CD4-positive, alpha-beta T cell treated with Interleukin-6 at 100 ng/mL for 8 hours (primary cell): ENCODE results near the gene TRIOBP.

Source experiments
- DNase-seq: peaks from one replicate; pipeline ENCODE4 v3.0.0-alpha.2; 2020; ENCODE audit warnings: mixed read lengths, low spot score

TRIOBP gene

DNA sequence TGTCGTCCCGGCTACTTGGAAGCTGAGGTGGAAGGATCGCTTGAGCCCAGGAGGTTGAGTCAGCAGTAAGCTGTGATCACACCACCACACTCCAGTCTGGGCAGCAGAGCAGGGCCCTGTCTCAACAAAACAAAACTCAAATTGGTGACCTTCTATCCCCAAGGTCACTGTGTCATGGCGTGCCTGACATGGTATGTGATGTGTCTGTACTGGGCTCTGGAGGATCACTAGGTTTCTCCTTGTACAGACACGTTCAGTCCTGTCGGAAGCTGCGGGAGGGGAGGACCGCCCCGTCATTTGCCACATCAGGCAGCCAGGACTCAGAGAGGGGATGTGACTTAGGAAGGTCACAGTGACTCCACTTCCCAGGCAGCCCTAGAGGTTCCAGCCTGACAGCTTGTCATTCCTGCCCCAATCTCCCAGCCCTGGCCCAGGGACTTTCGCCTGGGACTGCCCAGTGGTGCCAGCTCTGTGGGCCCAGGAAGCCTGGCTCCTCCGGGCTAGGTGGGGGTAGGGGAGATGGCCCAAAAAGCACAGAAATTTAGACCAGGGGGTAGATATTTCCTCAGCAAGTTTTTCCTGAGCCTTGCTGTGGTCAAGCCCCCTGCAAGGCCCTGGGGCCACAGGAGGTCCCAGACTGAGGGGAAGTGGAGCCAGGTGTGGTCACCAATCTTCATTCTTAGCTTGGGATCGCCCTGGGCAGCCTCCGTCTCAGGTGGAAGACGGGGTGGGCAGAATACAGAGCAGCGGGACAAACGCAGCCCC, 53.2 kb downstream of the TRIOBP start:
- no peak for DNase-seq

DNA sequence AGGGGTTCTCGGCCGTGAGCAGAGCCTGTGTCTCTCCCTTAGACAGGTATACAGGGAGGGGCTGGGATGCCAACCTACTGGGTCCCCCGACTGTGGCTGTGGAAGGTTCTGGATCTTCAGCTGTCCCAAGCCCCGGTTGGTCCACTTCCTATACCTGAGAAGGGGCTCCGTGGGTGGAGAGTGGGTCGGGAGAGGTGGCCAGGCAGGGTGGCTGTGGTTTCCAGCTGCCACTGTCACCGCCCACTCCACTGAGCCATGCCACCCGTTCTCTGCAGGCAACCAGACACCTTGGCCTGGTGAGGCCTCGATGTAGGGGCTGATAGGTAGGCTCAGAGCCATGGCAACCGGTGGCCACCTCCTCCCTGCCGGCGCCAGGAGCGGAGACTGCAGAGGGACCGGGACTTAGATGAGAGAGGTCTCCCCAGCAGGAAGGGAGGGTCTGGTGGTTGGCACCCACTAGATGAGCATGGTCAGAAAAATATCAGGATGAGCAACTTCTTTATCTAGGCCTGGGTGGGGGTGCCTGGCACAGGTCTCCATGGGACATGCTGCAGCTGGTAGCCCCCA, 53.8 kb downstream of the TRIOBP start:
- no peak for DNase-seq

DNA sequence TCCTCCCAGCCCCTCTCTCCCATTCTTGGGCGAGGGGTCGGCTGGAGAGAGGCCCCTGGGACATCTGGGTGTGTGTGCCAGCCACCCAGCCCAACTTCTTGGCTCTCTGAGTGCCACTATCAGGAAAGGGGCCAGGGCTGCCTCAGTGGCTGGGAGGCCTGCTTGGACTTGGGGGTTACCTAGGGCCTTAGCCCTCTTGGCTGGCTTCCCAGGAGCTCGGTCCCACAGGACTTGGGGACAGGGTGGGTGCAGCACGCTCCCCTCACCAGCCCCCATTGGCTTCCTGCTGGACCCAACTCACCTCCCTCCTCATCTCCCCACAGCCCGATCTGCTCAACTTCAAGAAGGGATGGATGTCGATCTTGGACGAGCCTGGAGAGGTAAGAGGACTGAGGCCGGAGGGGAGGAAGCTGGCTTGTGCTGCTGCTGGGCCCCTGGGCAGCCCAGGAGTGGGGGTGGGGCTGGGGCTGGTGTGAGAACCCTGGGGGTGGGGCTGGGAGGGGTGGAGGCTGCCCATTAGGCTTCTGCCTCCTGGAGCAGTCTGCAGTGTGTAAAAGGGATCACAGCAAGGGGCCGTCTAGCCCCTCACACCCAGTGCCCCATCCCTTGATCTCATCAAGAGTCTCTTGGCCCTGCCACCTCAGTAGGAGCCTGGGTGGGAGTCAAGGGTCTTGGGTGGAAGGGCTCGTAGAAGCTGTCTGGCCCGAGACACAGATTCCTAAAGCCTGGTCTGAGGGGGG, 54.8 kb downstream of the TRIOBP start:
- no peak for DNase-seq

DNA sequence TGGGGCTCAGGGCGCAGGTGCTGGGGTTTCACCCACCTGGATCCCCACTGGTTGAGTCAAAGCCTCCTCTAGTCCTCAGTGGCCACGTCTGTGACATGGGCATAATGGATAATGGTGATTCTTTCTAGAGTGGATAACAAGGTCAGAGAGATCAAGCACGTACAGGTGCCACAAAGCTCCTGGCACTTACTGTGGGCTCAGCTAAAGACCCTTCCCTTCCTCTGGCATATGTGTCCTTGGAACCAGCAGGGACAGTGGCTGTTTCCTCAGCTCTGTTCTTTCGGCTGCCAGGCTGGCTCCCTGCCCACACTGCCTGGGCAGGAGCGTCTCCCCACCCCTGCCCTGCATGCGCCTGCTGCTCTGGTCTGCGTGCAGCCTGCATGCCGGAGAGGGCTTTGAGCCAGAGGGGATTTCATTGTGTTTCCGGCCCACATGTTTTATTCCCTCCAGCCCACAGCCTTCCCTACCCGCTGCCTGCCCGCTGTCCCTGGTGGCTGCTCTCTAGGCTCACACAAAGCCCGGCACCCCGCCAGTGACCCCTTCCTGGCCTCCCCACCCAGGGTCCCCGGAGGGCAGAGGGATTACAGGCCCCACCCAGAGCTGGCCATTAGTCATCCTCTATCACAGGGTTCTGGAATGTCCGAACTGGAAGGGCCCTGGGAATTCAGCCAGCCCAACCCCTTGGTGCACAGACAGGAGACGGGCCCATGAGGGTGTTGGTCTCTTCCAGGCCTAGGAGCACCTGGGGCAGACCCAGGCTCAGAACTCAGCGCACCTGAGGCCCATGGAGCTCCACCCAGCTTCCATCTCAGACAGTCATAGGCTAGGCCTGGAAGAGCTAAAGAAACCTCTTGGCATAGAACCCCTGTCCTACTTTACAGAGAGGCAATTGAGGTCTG, 55.6 kb downstream of the TRIOBP start:
- no peak for DNase-seq

DNA sequence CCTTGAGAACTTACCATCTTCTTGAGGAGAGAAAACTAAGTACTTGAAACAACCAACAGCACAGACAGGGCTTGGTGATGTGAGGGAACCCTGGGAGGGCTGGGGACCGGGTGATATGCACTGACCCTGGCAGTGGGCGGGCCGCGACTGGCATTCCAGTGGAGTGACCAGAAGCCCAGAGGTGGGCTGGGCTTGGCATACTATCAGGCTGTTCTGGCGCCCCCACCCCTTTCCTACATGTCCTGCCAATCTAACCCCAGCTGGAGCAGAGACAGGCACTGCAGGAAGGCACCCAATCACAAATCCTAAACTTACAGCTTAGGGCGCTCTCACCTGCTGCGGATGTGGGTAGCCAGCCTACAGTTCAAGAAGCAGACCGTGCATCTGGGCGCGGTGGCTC, 56.9 kb downstream of the TRIOBP start:
- no peak for DNase-seq

DNA sequence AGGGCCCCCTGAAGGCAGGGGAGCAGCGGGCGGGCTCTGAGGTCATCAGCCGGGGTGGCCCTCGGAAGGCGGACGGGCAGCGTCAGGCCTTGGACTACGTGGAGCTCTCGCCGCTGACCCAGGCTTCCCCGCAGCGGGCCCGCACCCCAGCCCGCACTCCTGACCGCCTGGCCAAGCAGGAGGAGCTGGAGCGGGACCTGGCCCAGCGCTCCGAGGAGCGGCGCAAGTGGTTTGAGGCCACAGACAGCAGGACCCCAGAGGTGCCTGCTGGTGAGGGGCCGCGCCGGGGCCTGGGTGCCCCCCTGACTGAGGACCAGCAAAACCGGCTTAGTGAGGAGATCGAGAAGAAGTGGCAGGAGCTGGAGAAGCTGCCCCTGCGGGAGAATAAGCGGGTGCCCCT, 60.8 kb downstream of the TRIOBP start:
- no peak for DNase-seq

DNA sequence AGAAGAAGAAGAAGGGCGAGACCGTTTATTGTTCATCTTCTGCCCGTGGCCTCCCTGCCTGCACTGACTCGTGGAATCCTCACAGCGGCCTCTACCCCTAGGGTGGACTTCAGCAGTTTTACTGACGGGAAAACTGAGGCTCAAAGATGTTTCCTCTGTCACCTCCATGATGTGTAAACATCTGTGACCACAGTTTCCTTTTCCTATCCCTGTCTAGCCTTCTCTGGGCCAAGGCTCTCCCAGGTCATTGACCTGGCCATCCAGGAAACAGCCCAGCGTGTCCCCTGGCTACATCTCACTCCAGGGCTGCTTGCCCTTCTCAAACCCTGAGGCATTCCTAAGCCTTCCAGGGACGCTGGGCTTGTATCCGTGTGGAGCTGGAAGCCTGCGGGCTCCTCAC, 61.8 kb downstream of the TRIOBP start:
- DNase-seq, result no peak

DNA sequence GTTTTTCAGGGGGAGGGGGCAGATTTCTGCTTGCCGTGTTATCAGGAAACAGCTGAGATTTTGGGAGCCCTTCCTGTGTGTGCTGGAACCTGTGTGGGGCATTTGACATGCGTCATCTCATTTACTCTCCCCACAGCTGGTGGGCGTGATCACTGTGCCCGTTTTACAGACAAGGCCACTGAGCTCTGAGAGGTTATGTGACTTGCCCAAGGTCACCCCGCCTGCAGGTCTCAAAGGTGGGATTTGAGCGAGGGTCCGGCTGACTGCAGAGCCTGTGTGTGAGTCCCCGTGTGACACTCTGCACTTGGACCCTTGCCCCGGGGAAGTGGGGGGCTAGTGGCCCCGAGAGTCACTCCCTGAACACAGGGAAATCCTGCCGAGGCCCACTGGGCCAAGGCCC, 62.4 kb downstream of the TRIOBP start:
- no peak for DNase-seq

DNA sequence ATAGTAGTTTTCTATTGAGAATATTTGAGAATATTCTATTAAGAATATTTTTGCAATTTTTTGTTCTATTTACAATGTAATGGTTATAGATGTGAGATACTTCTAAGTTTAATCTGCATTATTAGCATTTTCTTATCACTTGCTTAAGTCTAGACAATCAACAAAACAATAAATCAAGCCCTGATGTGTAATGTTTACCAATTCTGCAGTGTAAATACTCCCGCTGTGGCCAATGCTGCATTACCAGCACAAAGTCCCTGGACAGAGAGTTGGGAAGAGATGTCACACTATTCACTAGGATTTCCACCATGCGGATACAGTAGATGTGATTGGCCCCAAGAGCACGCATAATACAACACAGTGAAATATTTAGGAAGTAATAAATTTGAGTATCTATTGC, 63.3 kb downstream of the TRIOBP start:
- DNase-seq, result no peak

DNA sequence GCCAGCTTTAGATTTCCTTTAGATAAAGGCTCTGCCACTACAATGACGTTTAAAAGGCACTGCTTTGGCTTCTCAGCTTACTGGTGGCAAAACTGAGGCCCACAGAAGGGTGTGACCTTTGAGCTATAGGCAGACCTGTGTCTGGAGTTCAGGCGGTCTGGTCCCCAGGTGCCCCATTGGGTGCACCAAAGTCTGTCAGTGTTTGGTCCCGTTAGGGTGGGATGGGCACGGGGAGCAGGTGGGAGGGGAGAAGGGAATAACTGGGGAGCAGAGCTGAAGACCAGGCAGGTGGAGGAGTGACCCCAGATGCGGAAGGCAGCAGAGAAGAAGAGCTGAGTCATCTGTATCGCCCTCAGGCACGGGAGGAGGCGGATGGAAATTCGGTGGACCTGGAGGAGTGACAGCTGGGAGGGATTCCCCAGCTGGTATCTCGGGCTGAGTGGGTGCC, 65.6 kb downstream of the TRIOBP start:
- no peak for DNase-seq

DNA sequence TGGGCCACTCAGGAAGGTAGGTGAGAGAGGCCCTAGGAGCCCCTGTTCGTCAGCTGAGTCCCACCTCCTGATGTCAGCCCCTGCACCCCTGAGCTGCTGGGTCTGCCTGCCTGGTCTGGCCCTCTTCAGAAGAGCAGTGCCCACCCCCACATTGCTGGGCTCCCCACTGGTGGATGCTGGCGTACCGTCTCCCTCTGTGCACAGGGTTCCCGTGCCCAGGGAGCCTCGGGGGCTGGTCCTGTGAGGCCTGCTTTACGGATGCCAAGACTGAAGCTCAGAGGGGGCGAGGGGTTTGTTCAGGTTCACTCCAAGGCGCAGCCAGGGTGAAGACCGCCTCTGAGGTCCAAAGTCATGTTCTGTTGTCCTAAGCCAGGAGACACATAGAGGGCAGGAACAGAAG, 66.2 kb downstream of the TRIOBP start:
- no peak for DNase-seq

DNA sequence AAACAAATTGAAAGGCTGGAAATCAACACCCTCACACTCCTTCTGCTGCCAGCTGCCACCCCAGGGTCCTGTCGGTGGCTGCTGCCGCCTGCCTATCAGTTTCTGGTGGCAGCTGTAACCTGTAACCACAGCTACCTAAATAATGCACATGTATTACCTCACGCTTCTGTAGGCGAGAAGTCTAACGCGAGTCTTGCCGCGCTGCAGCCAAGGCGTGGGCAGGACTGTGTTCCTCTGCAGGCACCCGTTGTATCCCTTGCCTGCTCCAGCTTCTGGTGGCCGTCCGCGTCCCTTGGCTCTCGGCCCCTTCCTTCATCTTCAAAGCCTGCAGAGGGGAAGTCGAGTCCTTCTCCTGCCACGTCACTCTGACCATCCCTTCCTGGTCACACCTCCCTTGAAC, 66.8 kb downstream of the TRIOBP start:
- no peak for DNase-seq

DNA sequence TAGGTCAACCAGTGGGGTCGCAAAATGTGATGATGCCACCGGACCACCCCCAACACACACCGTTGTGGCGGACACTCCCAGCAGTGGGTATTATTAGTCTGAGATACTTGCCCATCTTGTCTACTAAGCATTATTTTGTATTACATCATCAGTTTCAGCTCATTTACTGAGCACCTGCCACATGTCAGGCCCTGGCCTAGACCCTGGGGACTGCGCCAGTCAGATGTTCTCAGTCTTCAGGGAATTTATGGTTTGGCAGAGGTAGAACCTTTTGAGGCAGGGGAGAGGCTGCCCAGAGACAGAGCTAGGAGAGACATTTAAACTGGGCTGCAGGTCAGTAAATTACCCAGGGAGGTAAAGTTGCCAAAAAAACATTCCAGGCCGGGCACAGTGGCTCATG, 67.8 kb downstream of the TRIOBP start:
- no peak for DNase-seq

DNA sequence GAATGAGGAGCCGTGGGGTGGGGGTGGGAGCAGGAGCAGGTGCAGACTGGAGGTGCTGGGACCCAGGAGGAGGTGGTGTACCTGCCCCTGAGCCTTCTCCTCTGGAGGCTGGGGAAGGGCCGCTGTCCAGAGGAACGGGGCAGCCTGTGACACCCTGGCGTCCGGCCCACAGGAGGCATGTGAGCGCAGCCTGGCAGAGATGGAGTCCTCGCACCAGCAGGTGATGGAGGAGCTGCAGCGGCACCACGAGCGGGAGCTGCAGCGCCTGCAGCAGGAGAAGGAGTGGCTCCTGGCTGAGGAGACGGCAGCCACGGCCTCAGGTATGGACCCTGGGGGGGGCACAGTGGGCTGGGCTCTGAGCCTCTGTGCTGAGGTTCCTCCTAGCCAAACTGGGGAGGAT, 68.7 kb downstream of the TRIOBP start:
- DNase-seq, result no peak

DNA sequence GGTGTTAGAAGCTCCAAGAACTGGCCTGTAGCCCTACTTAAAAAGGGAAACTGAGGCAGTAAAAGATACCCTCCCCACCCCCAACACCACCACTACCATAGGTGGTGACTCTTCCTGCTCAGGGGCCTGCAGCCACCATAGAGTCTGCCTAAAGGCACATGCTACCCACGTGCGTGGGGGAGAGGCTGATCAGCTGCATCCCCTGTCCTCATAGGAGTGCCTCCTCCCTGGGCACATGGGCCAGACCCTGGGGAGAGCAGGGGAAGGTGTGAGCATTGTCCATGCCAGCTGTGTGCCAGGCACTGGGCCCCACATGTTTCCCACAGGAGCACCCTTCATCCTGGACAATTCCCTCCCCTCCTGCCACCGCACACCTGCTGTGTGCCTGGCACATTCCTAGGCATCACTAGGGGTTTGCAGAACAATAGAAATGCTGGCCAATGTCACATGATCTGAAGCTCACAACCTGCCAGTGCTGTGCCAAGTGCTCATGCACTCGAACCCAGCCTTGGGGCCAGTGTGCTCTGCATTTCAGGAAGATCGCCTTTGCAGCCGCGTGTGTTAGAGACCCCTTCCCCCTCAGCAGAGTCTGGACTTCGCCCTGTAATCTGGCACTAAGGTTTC, 69.2 kb downstream of the TRIOBP start:
- no peak for DNase-seq

DNA sequence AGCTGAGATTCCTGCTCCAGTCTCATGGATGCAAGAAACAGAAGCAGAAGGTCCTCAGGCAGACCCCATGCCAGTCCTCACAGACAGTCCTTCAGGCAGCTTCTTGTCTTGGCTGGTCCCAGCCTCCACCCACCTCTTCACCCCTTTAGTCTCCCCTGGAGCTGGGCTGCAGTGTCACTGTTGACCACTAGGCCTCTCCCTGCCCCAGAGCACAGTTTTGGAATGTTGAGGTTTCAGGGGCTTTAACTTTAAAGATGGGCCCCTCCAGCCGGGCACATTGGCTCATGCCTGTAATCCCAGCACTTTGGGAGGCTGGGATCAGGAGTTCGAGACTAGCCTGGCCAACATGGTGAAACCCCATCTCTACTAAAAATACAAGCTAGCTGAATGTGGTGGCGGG, 71.4 kb downstream of the TRIOBP start:
- DNase-seq, result no peak

DNA sequence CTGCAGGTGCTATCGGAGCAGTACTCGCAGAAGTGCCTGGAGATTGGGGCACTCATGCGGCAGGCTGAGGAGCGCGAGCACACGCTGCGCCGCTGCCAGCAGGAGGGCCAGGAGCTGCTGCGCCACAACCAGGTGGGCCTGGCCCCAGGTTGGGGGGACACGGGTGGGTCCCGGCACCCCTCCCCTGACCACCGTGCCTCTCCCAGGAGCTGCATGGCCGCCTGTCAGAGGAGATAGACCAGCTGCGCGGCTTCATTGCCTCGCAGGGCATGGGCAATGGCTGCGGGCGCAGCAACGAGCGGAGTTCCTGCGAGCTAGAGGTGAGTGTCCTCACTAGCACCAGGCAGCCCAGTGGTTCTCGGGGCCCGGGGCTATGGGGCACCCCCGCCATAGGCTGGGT, 72.2 kb downstream of the TRIOBP start:
- DNase-seq, result no peak

DNA sequence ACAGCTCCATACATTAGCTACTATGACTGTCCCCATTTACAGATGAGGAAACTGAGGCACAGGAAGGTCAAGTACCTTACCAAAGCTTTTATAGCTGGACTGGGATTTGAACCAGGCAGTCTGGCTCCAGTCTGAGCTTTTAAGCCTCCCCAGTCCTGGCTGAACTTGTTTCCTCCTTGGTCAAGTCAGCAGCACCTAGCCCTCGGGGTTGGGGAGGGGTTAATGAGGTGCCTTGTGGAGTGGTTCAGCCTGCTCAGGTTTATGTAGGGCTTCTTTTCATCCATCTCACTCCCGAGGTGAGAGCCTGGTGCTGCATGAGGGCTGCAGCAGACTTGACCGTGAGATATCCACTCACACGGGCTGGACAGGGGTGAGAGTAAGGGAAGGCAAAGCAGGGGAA, 74.2 kb downstream of the TRIOBP start:
- DNase-seq, result no peak

DNA sequence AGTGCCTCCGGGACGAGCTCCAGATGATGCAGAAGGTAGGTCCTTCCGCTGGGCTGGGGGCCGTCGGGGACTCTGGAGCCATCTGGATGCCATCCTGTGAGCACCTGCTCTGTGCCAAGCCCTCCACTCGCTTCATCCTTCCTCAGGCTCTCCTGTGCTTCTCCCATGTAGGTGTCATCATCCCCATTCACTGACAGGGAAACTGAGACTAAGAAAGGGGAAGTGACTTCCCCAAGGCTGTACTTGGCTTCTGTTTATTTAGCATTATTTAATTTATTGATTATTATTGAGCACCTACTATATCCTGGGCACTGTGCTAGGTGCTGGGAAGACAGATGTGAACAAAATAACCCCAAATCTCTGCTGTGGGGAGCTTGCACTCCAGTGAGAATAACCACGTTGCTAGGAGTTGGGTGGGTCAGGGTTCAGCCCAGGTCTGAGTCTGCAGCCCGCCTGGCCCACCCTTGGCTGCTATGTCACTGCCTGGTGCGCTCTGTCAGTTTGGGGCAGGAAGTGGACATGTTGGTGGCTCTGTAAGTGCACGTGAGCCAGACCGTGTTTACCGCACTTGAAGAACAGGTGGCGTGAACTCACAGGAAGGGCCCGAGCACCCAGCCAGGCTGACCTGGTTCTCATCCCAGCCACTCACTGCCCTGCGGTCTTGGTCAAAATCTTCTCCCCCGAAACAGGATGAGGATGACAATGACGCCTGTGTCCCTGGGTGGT, 75.0 kb downstream of the TRIOBP start:
- no peak for DNase-seq

DNA sequence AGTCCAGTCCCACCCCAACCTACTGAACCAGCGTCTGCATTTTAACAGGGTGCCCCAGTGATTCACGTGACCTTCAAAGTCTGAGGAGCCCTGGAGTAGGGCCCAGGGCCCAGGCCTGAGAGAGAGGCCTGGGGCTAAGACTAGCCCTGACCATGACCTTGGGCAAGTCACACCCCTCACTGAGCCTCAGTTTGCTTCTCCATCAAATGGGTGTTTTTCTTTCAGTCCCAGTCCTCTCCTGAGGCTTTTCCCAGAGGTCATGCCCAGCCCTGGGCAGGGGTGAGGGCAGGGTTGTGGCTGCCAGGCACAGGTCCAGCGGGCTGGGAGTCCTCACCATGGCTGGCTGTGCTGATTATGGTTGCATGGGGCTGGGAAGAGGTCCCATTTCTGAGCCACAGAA, 77.9 kb downstream of the TRIOBP start:
- DNase-seq, result no peak
